OCI-LY7 (cell line): Measurements from ENCODE around the gene TRMU. TPM values are rescaled to one million over a fixed set of nuclear protein-coding genes. Genes with fewer than 3 reads are reported as not detected.

Experiments
- BruUV-seq: library from RNA; stranded (reverse); fragments of 400-500 nt; replicated peaks from 2 replicates; lab custom pipeline; 2021; lab: Mats Ljungman, UMichigan
- CTCF ChIA-PET: fragments of 300-600 bp; sonication (Branson Sonifier 250); formaldehyde crosslinking; loops from one replicate; lab custom pipeline; 2022; ENCODE audit warnings: antibody characterized with exemption; ENCODE audit not compliant: unreplicated experiment; lab: Charles Lee
- POLR2A ChIA-PET: fragments of 300-600 bp; sonication (Branson Sonifier 250); formaldehyde crosslinking; loops from one replicate; lab custom pipeline; 2022; ENCODE audit warnings: antibody characterized with exemption; lab: Charles Lee
- DNase-seq: peaks from one replicate; pipeline ENCODE4 v3.0.0-alpha.2; 2015; ENCODE audit warnings: low spot score
- H2AFZ ChIP-seq: fragments of 200-600 bp; sonication (generic), shearing (Covaris generic); 2 replicates; pipeline ENCODE4 v1.6.1; 2014; ENCODE audit warnings: mild to moderate bottlenecking, antibody characterized with exemption, low read length, moderate library complexity
- H3K27ac ChIP-seq: fragments of 200-600 bp; sonication (generic); 2 replicates; pipeline ENCODE4 v1.5.1; 2014; ENCODE audit warnings: mixed run types, low read depth, mild to moderate bottlenecking, moderate library complexity, low read length, inconsistent platforms; ENCODE audit not compliant: poor library complexity, severe bottlenecking
- H3K36me3 ChIP-seq: fragments of 200-600 bp; sonication (generic); 2 replicates; pipeline ENCODE4 v1.6.1; 2014; ENCODE audit warnings: mild to moderate bottlenecking, antibody characterized with exemption, low read length, moderate library complexity, mixed read lengths; ENCODE audit not compliant: insufficient read depth
- H3K4me1 ChIP-seq: fragments of 200-600 bp; sonication (generic); 2 replicates; pipeline ENCODE4 v1.5.1; 2014; ENCODE audit warnings: mild to moderate bottlenecking, low read length; ENCODE audit not compliant: insufficient read depth, poor library complexity, severe bottlenecking
- H3K4me2 ChIP-seq: fragments of 200-600 bp; sonication (generic); 2 replicates; pipeline ENCODE4 v1.6.1; 2014; ENCODE audit warnings: mild to moderate bottlenecking, low read length
- H3K4me3 ChIP-seq: fragments of 200-600 bp; sonication (generic); 2 replicates; pipeline ENCODE4 v1.5.1; 2014; ENCODE audit warnings: mild to moderate bottlenecking, low read depth, low read length; ENCODE audit not compliant: poor library complexity, severe bottlenecking
- H3K79me2 ChIP-seq: fragments of 200-600 bp; sonication (generic); 2 replicates; pipeline ENCODE4 v1.6.1; 2016; ENCODE audit warnings: low read depth, mild to moderate bottlenecking, low read length, moderate library complexity, mixed read lengths; ENCODE audit not compliant: insufficient read depth
- H3K9me2 ChIP-seq: fragments of 200-600 bp; sonication (generic); 2 replicates; pipeline ENCODE4 v1.6.1; 2016; ENCODE audit warnings: mild to moderate bottlenecking, low read length, mixed read lengths; ENCODE audit not compliant: insufficient read depth
- H3K9me3 ChIP-seq: fragments of 200-600 bp; sonication (generic); 2 replicates; pipeline ENCODE4 v1.6.1; 2014; ENCODE audit warnings: mild to moderate bottlenecking, mixed run types, low read length, mixed read lengths
- H4K20me1 ChIP-seq: fragments of 200-600 bp; sonication (generic); 2 replicates; pipeline ENCODE4 v1.6.1; 2014; ENCODE audit warnings: mild to moderate bottlenecking, antibody characterized with exemption, low read length, moderate library complexity, mixed read lengths; ENCODE audit not compliant: insufficient read depth
- EZH2phosphoT487 ChIP-seq: fragments of 200-600 bp; sonication (generic); IDR thresholded peaks from 2 replicates; pipeline ENCODE4 v1.6.1; 2018; ENCODE audit warnings: low read depth, borderline replicate concordance, mild to moderate bottlenecking, mixed run types, antibody characterized with exemption, low read length, moderate library complexity, mixed read lengths
- intact Hi-C: fragments of 100-400 bp; cut with micrococcal nuclease; formaldehyde crosslinking; loops from one replicate; pipeline ENCODE4 v1.10.0; 2022; ENCODE audit not compliant: unreplicated experiment
- total RNA-seq, 2 experiments: library from RNA; depleted of rRNA in 1 of 2; stranded (reverse); fragments of >200 nt in 1 of 2; shearing (Covaris generic) in 1 of 2; gene quantifications; 2 replicates each; pipeline ENCODE4 v1.2.3, GENCODE V29; 2014 to 2022
- TF ChIP-seq, protein P1 (sequence below): fragments of 200-600 bp; sonication (generic); conservative IDR thresholded peaks from 2 replicates; pipeline ENCODE4 v1.5.1; 2014; ENCODE audit warnings: mild to moderate bottlenecking, antibody characterized with exemption, low read length, moderate library complexity, mixed read lengths

Gene TRMU
- total RNA-seq, 2 experiments from 2014 or later = 88.2 to 121 TPM

DNA sequence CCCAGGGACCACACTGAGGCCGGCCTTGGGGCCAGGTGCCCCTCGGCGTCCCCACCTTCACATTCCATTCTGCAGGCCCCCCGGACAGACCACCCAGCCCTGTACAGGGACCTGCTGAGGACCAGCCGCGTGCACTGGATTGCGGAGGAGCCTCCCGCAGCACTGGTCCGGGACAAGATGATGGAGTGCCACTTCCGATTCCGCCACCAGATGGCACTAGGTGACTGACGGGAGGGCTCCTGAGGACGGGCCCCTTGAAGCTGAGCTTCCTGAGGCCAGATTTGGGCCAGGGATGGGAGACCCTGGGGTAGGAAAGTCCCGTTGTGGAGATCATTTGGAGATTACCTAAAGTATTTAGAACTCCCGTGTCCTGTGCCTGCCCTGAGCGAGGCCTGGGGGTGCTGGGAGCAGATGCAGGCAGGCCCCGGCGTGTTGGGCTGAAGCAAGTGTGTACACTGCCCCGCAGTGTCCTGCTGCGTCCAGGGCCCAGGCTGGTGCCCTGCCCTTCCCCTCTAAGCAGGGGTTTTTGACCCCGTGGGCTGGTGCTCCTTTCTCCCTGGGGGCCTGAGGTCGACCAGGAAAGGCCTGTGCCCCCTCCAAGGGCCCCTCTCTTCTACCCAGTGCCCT is 20.0 kb downstream of the TRMU start:
- intact Hi-C loops = loop anchor here (1.0 kb wide), 1 partner anchor 187 kb away; no protein-coding TSS in a partner anchor
- H3K36me3 ChIP-seq = peaks cover 66% of the 10 kb centered on the region

GRCh38 chr22:46355996-46356471 is 20.5 kb downstream of the TRMU start:
- intact Hi-C loops = loop anchor here (1.0 kb wide), 1 partner anchor 186 kb away; no protein-coding TSS in a partner anchor
- POLR2A ChIA-PET = no interaction called here
- CTCF ChIA-PET = no interaction called here

More for the DNA sequence above, 20.0 kb downstream of the TRMU start:
- H2AFZ ChIP-seq = no peak overlapping the region
- no peaks in the 10 kb centered on the region for H4K20me1 ChIP-seq
- peak; percentile 65 for DNase-seq
- no peaks in the 10 kb centered on the region for H3K9me3 ChIP-seq
- no peaks in the 10 kb centered on the region for H3K9me2 ChIP-seq
- no peaks in the 10 kb centered on the region for H3K4me1 ChIP-seq
- TF ChIP-seq, protein P1, sequence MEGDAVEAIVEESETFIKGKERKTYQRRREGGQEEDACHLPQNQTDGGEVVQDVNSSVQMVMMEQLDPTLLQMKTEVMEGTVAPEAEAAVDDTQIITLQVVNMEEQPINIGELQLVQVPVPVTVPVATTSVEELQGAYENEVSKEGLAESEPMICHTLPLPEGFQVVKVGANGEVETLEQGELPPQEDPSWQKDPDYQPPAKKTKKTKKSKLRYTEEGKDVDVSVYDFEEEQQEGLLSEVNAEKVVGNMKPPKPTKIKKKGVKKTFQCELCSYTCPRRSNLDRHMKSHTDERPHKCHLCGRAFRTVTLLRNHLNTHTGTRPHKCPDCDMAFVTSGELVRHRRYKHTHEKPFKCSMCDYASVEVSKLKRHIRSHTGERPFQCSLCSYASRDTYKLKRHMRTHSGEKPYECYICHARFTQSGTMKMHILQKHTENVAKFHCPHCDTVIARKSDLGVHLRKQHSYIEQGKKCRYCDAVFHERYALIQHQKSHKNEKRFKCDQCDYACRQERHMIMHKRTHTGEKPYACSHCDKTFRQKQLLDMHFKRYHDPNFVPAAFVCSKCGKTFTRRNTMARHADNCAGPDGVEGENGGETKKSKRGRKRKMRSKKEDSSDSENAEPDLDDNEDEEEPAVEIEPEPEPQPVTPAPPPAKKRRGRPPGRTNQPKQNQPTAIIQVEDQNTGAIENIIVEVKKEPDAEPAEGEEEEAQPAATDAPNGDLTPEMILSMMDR = peak; percentile 85
- no peak for TF ChIP-seq EZH2phosphoT487
- no peak overlapping the region for H3K4me2 ChIP-seq
- ChIA-PET CTCF (no interaction called here), POLR2A (no interaction called here)
- no peaks in the 10 kb centered on the region for H3K79me2 ChIP-seq
- no TSS peak for BruUV-seq
- H3K27ac ChIP-seq = no peak overlapping the region
- H3K4me3 ChIP-seq = no peak overlapping the region

More at GRCh38 chr22:46355996-46356471, 20.5 kb downstream of the TRMU start:
- H4K20me1 ChIP-seq = no peaks in the 10 kb centered on the region
- no peak overlapping the region for H2AFZ ChIP-seq
- no peaks in the 10 kb centered on the region for H3K79me2 ChIP-seq
- no peaks in the 10 kb centered on the region for H3K4me1 ChIP-seq
- no TSS peak for BruUV-seq
- no peak overlapping the region for H3K27ac ChIP-seq
- DNase-seq = no peak
- H3K36me3 ChIP-seq = peaks cover 61% of the 10 kb centered on the region
- H3K9me3 ChIP-seq = no peaks in the 10 kb centered on the region
- TF ChIP-seq, protein P1 = no peak
- TF ChIP-seq EZH2phosphoT487 = no peak
- H3K4me2 ChIP-seq = no peak overlapping the region
- no peak overlapping the region for H3K4me3 ChIP-seq
- no peaks in the 10 kb centered on the region for H3K9me2 ChIP-seq
